Measurements from ENCODE around the gene C9orf85. TPM values are rescaled to one million over a fixed set of nuclear protein-coding genes. Genes with fewer than 3 reads are reported as not detected.

Gene C9orf85
- total RNA-seq, 1 donor from 2014 or later: 19.1 TPM

- DNase-seq: no peak
Observed at GRCh38 chr9:71908825-71909224, 2.6 kb upstream of the C9orf85 start.

- peak; percentile 61 for DNase-seq
Observed at GRCh38 chr9:71909887-71910649, 1.4 kb upstream of the C9orf85 start.

GRCh38 chr9:71910650-71911060, 784 bp upstream of the C9orf85 start:
- no peak for DNase-seq

- peak; percentile 82 for DNase-seq
Observed at GRCh38 chr9:71911908-71912335, 483 bp downstream of the C9orf85 start.

GRCh38 chr9:71915495-71915894, 4.1 kb downstream of the C9orf85 start:
- DNase-seq: no peak

- no peak for DNase-seq
Observed at GRCh38 chr9:71916834-71917534, 5.5 kb downstream of the C9orf85 start.

- DNase-seq: no peak
Observed at GRCh38 chr9:71918419-71918818, 7.0 kb downstream of the C9orf85 start.

GRCh38 chr9:71920456-71921189, 9.2 kb downstream of the C9orf85 start:
- no peak for DNase-seq

- no peak for DNase-seq
Observed at GRCh38 chr9:71921190-71921814, 9.9 kb downstream of the C9orf85 start.

GRCh38 chr9:71924576-71924975, 13.1 kb downstream of the C9orf85 start:
- no peak for DNase-seq

- DNase-seq: no peak
Observed at GRCh38 chr9:71925834-71926233, 14.4 kb downstream of the C9orf85 start.

GRCh38 chr9:71928376-71928775, 16.9 kb downstream of the C9orf85 start:
- no peak for DNase-seq

- DNase-seq: no peak
Observed at GRCh38 chr9:71928806-71929205, 17.4 kb downstream of the C9orf85 start.

- no peak for DNase-seq
Observed at GRCh38 chr9:71929223-71929622, 17.8 kb downstream of the C9orf85 start.

GRCh38 chr9:71929791-71930440, 18.5 kb downstream of the C9orf85 start:
- DNase-seq: no peak

- no peak for DNase-seq
Observed at GRCh38 chr9:71931166-71931565, 19.7 kb downstream of the C9orf85 start.

- DNase-seq: no peak
Observed at GRCh38 chr9:71936066-71936465, 24.6 kb downstream of the C9orf85 start.

GRCh38 chr9:71937070-71937625, 25.7 kb downstream of the C9orf85 start:
- DNase-seq: no peak

GRCh38 chr9:71937898-71938297, 26.5 kb downstream of the C9orf85 start:
- DNase-seq: no peak

- no peak for DNase-seq
Observed at GRCh38 chr9:71941060-71941568, 29.7 kb downstream of the C9orf85 start.

GRCh38 chr9:71941998-71942567, 30.6 kb downstream of the C9orf85 start:
- no peak for DNase-seq

Measured in dermis blood vessel endothelial cell (primary cell).